Measurements from ENCODE around the gene TRAK1. TPM values are rescaled to one million over a fixed set of nuclear protein-coding genes. Genes with fewer than 3 reads are reported as not detected.

TRAK1 gene
- total RNA-seq, 1 donor from 2014 or later, result 49.2 TPM

GRCh38 chr3:42205800-42206514 is 114.8 kb downstream of the TRAK1 start:
- no peaks in the 10 kb centered on the region for H3K9me3 Mint-ChIP-seq
- DNase-seq (ENCODE audit: extremely low spot score, unreplicated experiment), result no peak
- peaks cover 42% of the 10 kb centered on the region for H3K36me3 Mint-ChIP-seq
- peaks cover 4% of the 10 kb centered on the region for H3K4me1 Mint-ChIP-seq (ENCODE audit: unreplicated experiment)
- no peaks in the 10 kb centered on the region for H3K27me3 Mint-ChIP-seq
- H3K4me3 Mint-ChIP-seq, result no peak overlapping the region
- no peak for TF ChIP-seq CTCF (conservative IDR thresholded peaks at IDR 0.05)
- H3K27ac Mint-ChIP-seq, result no peak overlapping the region

GRCh38 chr3:42209917-42210316 is 118.8 kb downstream of the TRAK1 start:
- Mint-ChIP-seq H3K36me3 (peaks cover 44% of the 10 kb centered on the region), H3K27me3 (no peaks in the 10 kb centered on the region), H3K9me3 (no peaks in the 10 kb centered on the region), H3K4me1 (ENCODE audit: unreplicated experiment) (peaks cover 4% of the 10 kb centered on the region), H3K4me3 (no peak overlapping the region), H3K27ac (no peak overlapping the region)
- DNase-seq (ENCODE audit: extremely low spot score, unreplicated experiment), result no peak
- no peak for TF ChIP-seq CTCF (conservative IDR thresholded peaks at IDR 0.05)

GRCh38 chr3:42210726-42211125 is 119.6 kb downstream of the TRAK1 start:
- Mint-ChIP-seq H3K36me3 (peaks cover 38% of the 10 kb centered on the region), H3K4me3 (no peak overlapping the region), H3K27me3 (no peaks in the 10 kb centered on the region), H3K4me1 (ENCODE audit: unreplicated experiment) (peaks cover 3% of the 10 kb centered on the region), H3K9me3 (no peaks in the 10 kb centered on the region), H3K27ac (no peak overlapping the region)
- DNase-seq (ENCODE audit: extremely low spot score, unreplicated experiment), result no peak
- no peak for TF ChIP-seq CTCF (conservative IDR thresholded peaks at IDR 0.05)

- Mint-ChIP-seq H3K36me3 (peaks cover 28% of the 10 kb centered on the region), H3K4me1 (ENCODE audit: unreplicated experiment) (no peaks in the 10 kb centered on the region), H3K27ac (no peak overlapping the region), H3K27me3 (no peaks in the 10 kb centered on the region), H3K9me3 (no peaks in the 10 kb centered on the region), H3K4me3 (no peak overlapping the region)
- DNase-seq (ENCODE audit: extremely low spot score, unreplicated experiment), result no peak
- TF ChIP-seq CTCF (conservative IDR thresholded peaks at IDR 0.05), result no peak
These were observed 122.3 kb downstream of the TRAK1 start for GRCh38 chr3:42213417-42213816.

- Mint-ChIP-seq H3K4me1 (ENCODE audit: unreplicated experiment) (no peaks in the 10 kb centered on the region), H3K9me3 (no peaks in the 10 kb centered on the region), H3K4me3 (no peak overlapping the region), H3K27ac (no peak overlapping the region), H3K27me3 (no peaks in the 10 kb centered on the region), H3K36me3 (peaks cover 23% of the 10 kb centered on the region)
- DNase-seq (ENCODE audit: extremely low spot score, unreplicated experiment), result no peak
- TF ChIP-seq CTCF (conservative IDR thresholded peaks at IDR 0.05), result no peak
These were observed 122.9 kb downstream of the TRAK1 start for GRCh38 chr3:42214064-42214463.

Data from type B pancreatic cell (in vitro differentiated cells).